ENCODE data around the gene KCNMB1. TPM values are rescaled to one million over a fixed set of nuclear protein-coding genes. Genes with fewer than 3 reads are reported as not detected.
"Not testable (repeated sequence)": the region's sequence is repeated elsewhere in the genome, so short reads cannot be mapped to it uniquely, and the experiment has no call there.

KCNMB1 gene
- total RNA-seq, 1 donor from 2014 or later: 2.5 TPM

GRCh38 chr5:170380361-170380951 lies 8.7 kb downstream of the KCNMB1 start:
- Histone ChIP-seq H3K36me3 (no peaks in the 10 kb centered on the region), H3K4me1 (no peaks in the 10 kb centered on the region), H3K9me3 (no peaks in the 10 kb centered on the region), H3K27me3 (ENCODE audit: low read depth) (no peaks in the 10 kb centered on the region), H3K4me3 (no peak overlapping the region), H3K27ac (no peak overlapping the region)
- no peak for DNase-seq
- TF ChIP-seq CTCF (IDR thresholded peaks at IDR 0.05): no peak
- ATAC-seq: no peak
- intact Hi-C loops (cut with DNase I): no loop called here

GRCh38 chr5:170378740-170379139 lies 10.4 kb downstream of the KCNMB1 start:
- Histone ChIP-seq H3K4me1 (no peaks in the 10 kb centered on the region), H3K27ac (no peak overlapping the region), H3K36me3 (no peaks in the 10 kb centered on the region), H3K4me3 (no peak overlapping the region), H3K9me3 (no peaks in the 10 kb centered on the region), H3K27me3 (ENCODE audit: low read depth) (no peaks in the 10 kb centered on the region)
- intact Hi-C loops (cut with DNase I): no loop called here
- no peak for DNase-seq
- no peak for TF ChIP-seq CTCF (IDR thresholded peaks at IDR 0.05)
- ATAC-seq: no peak

GRCh38 chr5:170377027-170377426 lies 12.1 kb downstream of the KCNMB1 start:
- H3K4me1 ChIP-seq: no peaks in the 10 kb centered on the region
- H3K36me3 ChIP-seq: no peaks in the 10 kb centered on the region
- no peaks in the 10 kb centered on the region for H3K9me3 ChIP-seq
- DNase-seq (no peak), ATAC-seq (no peak)
- H3K27me3 ChIP-seq (ENCODE audit: low read depth): no peaks in the 10 kb centered on the region
- no peak for TF ChIP-seq CTCF (IDR thresholded peaks at IDR 0.05)
- intact Hi-C loops (cut with DNase I): no loop called here
- H3K27ac ChIP-seq: no peak overlapping the region
- H3K4me3 ChIP-seq: no peak overlapping the region

GRCh38 chr5:170376526-170376925 lies 12.6 kb downstream of the KCNMB1 start:
- intact Hi-C loops (cut with DNase I); H3K4me1 ChIP-seq; H3K9me3 ChIP-seq; DNase-seq; ATAC-seq; H3K4me3 ChIP-seq; H3K36me3 ChIP-seq; H3K27me3 ChIP-seq (ENCODE audit: low read depth); H3K27ac ChIP-seq: not testable (repeated sequence)

GRCh38 chr5:170375283-170375682 lies 13.9 kb downstream of the KCNMB1 start:
- Histone ChIP-seq H3K9me3 (no peaks in the 10 kb centered on the region), H3K27me3 (ENCODE audit: low read depth) (no peaks in the 10 kb centered on the region), H3K27ac (no peak overlapping the region), H3K36me3 (no peaks in the 10 kb centered on the region), H3K4me3 (no peak overlapping the region), H3K4me1 (no peaks in the 10 kb centered on the region)
- no peak for TF ChIP-seq CTCF (IDR thresholded peaks at IDR 0.05)
- intact Hi-C loops (cut with DNase I): no loop called here
- no peak for ATAC-seq
- DNase-seq: no peak

- no peak overlapping the region for H3K4me3 ChIP-seq
- intact Hi-C loops (cut with DNase I): no loop called here
- no peaks in the 10 kb centered on the region for H3K36me3 ChIP-seq
- no peak overlapping the region for H3K27ac ChIP-seq
- DNase-seq (no peak), ATAC-seq (no peak)
- TF ChIP-seq CTCF (IDR thresholded peaks at IDR 0.05): no peak
- H3K27me3 ChIP-seq (ENCODE audit: low read depth): no peaks in the 10 kb centered on the region
- no peaks in the 10 kb centered on the region for H3K9me3 ChIP-seq
- H3K4me1 ChIP-seq: no peaks in the 10 kb centered on the region
Measured at GRCh38 chr5:170372971-170373370, 16.2 kb downstream of the KCNMB1 start.
